HG03342 (cell line): ENCODE results near the gene FBLIM1.

Experiments
- ATAC-seq: cut with Tn5 transposase; IDR thresholded peaks from one replicate; pipeline ENCODE4 v1.9.1; 2021; ENCODE audit warnings: mild to moderate bottlenecking, moderate library complexity; ENCODE audit not compliant: unreplicated experiment

FBLIM1 gene

DNA sequence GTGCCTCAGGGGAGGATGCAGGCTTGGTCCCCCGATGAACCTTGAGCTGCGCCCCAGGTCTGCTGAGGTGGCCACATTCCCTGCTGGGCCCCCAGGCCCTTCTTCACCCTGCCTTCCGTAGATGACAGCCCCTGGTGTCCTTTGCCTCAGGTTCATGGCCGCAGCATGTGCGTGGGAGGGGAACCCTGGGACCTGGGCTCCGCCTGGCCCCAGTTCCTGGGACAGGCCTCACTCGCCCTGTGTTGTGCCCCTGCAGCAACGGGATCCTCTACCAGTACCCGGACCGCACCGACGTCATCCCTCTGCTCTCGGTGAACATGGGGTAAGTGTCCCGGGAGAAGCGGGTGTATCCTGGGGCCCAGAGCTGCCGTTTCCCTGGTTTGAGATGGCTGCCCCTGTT lies 27.7 kb upstream of the FBLIM1 start:
- no peak for ATAC-seq

DNA sequence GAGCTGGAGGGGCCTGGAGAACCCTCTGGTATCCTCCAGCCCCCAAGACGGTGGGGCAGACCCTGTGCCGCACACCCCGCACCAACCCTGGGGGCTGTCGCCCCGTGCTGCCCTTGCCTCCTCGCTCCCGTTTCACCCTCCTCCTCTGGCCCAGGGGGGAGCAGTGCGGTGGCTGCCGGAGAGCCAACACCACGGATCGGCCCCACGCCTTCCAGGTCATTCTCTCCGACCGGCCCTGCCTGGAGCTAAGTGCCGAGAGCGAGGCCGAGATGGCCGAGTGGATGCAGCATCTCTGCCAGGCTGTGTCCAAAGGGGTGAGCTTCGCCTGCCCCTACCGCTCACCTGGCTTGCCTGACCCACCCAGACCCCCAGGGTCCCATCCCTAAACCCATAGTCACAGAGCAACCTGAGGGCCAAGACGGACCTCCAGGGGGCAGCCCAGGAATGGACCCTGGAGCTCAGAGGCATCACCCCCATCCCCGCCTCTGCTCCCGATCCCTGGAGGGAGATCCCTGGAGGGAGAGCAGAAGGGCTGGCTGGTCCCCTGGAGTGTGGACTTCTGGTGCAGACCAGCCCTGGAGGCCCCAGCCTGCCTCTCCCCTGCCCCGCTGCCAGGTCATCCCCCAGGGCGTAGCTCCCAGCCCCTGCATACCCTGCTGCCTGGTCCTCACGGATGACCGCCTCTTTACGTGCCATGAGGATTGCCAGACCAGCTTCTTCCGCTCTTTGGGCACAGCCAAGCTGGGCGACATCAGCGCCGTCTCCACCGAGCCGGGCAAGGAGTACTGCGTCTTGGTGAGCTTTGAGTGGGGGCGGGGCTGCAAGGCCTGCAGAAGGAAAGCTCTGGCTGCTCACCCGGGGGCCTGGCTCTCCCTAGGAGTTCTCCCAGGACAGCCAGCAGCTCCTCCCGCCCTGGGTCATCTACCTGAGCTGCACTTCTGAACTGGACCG lies 26.6 kb upstream of the FBLIM1 start:
- no peak for ATAC-seq

DNA sequence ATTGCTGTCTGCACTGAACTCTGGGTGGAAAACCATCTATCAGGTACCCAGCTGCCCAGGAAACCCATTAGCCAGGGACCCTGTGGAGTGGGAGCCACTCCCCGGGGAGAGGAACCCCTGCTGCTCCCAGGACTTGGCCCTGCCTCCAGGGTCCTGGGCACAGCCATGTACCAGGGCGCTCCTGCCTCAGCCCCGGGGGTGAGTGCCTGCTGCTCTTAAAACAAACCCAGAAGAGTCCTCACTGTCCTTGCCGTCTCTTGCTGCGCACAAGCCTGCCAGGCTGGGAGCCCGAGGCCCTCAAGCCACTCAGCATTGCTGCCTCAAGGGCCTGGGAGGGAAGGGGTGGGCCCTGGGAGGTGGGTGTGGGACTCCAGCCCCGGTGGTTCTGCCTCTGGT lies 25.9 kb upstream of the FBLIM1 start:
- ATAC-seq = no peak

DNA sequence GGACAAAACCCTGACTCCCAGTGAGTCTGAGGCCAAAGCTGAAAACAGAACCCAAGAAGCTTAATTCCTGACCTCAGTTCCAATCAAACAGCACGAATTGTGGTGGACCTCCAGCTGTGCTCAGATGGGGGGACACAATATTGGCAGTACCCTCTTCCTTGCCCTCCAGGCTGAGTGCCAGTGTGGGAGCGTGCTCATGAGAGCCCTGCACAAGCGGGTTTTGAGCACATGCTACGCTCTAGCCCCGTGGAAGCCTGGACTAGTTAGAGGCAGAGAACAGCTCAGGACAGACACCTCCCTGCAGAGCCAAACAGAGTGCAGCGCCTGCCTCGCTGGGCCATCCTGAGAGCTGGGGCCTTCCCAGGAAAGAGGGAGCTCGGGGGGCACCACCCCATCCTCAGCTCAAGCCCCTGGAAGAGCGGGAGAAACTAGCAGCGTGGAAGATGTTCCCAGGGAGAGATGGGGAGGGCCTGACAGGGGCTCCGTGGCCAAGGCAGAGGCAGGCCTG lies 25.3 kb upstream of the FBLIM1 start:
- no peak for ATAC-seq

DNA sequence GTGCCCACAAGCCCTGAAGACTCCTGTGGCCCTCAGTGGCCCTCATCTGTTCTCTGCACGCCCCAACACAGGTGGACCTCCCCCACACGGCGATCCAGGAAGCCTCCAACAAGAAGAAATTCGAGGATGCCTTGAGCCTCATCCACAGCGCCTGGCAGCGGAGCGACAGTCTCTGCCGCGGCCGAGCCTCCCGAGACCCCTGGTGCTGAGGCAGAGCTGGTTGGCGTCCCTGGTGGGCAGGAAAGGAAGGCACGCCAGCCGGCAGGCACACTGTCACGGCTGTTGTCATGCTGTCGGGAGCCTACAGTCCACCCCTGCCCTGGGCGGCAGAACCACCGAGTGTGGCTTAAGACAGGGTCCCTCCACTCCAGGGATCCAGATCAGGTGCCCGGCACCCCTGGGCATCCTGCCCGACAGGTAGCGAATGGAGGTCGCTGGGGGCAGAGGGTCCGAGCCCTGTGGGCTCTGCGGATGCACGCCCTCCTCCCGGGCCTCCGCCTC lies 24.8 kb upstream of the FBLIM1 start:
- ATAC-seq = no peak

DNA sequence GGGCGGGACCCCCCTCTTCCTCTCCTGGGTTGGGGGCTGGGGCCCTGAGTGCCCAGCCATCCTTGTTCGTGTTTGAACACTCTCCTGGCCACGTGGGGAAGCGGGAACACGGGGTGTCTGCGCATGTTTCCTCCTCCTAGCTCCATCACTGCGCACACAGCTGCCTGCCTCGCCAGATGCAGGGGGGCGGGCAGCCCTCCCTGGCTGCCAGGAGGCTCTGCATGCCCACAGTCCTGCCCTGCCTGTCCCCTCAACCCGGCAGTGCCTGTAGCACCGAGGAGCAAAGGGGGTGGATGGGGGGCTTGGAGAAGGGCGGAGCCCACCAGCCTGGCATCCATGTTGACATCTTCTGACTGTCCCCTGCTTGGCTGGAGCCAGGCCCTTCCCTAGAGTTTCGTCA lies 24.3 kb upstream of the FBLIM1 start:
- ATAC-seq = no peak

DNA sequence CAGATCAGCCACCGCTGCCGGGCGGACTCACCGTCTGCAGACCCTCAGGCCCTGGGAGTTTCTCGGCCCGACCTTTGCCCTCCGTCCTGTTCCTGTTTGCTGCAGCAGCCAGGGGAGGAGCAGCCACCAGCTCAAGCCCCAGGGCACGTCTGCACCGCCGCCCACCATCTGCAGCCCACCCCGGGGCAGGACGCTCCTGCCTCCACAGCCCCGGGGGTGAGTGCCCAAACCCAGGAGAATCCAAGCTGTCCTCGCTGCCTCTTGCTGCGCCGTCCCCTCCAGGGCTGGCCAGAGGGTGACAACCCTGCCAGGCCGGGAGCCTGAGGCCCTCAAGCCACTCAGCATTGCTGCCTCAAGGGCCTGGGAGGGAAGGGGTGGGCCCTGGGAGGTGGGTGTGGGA lies 23.7 kb upstream of the FBLIM1 start:
- no peak for ATAC-seq

DNA sequence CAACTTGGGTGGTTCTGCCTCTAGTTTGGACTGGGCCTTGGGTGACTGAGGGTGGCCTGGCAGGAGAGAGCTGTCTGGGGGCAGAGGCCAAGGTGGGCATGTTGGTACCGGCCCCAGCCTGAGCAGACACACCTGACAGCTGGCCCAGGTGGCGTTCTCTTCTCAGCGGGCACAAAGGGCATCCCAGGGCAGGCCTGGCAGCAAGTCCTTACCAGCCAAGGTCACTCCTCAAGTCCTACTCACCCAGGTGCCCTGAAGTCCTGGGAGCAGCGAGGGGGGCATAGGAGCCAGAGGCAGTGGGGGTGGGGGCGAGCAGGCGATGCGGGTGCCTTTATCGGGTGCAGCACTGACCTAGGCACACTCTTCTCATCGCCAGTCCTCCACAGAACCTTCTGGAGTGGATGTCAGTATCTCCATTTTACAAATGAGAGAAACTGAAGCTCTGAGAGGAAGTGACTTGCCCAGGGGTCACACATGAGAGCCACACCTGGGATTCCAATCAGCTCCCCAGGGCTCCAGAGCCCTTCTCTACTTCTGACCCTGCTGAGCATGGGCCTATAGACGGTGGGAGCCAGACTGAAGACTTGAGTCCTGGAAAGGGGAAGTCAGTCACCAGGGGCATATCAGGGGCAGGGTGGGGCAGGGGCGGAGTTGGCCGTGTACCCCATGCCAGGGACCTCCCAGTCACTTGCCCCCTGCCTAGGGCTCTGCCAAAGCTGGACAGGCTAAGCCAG lies 23.1 kb upstream of the FBLIM1 start:
- ATAC-seq = no peak

DNA sequence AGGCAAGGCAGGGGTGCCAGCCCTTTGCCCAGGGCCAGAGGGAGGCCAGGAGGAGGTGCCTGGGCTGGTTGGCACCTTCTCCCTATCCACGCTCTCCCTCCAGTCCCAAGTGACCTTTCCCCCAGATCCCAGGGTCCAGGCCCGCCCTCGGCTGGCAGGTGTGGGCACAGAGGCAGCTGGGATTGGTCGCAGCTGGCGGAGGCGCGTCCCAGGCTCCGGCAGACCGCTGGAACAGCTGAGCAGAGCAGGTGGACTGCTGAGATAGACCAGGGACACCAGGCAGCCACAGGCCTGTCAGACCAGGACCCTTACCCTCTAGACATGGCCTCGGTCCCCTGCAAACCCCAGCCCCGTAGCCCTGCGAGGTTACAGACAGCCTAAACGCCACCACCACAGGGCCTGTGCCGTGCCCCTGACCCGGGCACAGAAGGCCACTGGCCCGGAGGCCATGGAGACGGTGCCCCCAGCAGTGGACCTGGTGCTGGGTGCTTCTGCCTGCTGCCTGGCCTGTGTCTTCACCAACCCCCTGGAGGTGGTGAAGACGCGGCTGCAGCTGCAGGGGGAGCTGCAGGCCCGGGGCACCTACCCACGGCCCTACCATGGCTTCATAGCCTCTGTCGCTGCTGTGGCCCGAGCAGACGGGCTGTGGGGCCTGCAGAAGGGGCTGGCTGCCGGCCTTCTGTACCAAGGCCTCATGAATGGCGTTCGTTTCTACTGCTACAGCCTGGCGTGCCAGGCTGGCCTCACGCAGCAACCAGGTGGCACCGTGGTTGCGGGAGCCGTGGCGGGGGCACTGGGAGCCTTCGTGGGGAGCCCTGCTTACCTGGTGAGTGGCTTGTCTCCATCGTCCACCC lies 22.3 kb upstream of the FBLIM1 start, which contains the start of gene SLC25A34:
TSS of gene SLC25A34 (plus strand) at position 221 of the 854 bp plus-strand sequence. CDS start at position 449, 228 bp downstream.
- ATAC-seq = no peak

DNA sequence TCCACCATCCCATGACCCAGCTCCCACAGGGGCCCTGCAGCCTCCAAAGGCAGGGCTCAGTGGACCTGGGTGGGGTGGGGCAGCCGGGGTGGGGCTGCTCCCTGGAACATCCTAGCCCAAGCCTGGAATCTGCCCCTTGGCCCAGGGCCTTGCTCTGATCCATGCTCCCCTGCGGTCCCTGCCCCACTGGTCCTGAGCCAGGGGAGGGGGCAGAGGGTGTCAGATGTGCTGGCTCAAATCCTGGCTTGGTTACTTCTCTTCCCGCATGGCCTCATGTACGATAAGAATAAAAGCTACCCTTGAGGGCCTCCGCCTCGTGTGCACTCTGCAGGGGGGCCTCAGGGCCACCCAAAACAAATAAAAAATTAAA lies 21.7 kb upstream of the FBLIM1 start:
- no peak for ATAC-seq

DNA sequence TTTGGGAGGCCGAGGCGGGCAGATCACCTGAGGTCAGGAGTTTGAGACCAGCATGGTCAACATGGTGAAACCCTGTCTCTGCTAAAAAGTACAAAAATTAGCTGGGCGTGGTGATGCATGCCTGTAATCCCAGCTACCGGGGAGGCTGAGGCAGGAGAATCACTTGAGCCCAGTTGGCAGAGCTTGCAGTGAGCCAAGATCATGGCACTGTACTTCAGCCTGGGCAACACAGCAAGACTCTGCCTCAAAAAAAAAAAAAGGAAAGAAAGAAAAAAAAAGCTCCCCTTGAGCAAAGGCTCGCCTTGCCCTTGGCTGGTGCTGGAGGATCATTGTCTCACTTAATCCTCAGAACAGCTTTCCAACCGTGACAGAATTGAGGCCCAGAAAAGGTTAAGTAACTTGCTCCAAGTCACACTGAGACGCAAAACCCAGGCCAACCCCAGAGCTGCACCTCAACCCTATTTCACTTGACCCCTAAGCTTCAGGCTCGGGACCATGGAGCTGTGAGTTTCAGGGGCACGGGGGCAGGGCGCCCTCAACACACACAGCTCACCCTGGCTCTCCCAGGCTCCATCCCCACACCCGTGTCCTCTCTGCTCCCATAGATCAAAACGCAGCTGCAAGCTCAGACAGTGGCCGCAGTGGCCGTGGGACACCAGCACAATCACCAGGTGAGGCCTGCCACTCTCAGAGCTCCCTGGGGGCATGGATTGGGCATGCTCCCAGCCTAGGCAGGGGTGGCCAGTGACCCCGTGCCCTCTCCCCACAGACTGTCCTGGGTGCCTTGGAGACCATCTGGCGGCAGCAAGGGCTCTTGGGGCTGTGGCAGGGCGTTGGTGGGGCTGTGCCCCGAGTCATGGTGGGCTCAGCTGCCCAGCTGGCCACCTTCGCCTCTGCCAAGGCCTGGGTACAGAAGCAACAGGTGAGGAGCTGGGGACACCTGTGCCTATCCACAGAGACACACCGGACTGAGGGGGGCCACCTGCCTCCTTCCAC lies 21.0 kb upstream of the FBLIM1 start:
- no peak for ATAC-seq

DNA sequence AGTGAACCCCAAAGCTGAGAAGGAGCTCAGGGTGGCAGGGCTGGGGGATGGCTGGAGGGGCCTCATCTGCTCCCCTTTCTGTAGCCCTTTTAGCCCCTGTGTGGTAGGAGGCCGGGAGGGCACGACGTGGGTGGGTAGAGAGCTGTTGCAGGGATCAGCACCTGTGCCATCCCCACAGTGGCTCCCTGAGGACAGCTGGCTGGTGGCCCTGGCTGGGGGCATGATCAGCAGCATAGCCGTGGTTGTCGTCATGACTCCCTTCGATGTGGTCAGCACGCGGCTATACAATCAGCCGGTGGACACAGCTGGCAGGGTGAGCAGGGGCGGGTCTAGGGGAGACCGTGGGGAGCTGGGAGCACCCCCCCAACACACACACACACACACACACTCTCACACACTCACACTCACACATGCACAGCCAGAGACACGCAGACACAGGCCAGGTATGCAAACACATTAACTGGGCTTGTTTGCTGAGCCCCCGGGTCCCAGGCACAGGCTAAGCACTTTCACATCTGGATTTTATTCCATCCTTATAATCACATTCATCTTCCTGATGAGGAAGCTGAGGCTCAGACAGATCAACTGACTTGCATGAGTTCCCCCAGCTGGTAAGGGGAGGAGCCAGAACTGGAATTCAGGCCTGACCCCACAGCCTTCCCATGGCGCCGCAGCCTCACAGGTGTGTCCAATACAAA lies 20.0 kb upstream of the FBLIM1 start:
- ATAC-seq = no peak

DNA sequence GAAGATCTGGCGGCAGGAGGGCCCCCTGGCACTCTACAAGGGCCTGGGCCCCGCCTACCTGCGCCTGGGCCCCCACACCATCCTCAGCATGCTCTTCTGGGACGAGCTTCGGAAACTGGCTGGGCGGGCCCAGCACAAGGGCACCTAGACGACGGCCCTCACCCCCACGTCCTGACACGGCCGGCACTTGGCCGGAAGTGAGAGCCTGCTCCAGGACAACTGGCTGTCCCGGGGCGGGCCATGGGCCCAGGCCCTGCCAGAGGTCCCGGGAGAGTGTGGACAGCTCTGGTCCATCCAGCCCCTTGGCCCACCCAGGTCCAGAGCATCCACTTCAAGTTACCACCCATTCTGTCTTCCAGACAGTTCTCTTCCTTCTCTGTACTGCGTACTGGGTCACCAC lies 19.3 kb upstream of the FBLIM1 start:
- no peak for ATAC-seq

DNA sequence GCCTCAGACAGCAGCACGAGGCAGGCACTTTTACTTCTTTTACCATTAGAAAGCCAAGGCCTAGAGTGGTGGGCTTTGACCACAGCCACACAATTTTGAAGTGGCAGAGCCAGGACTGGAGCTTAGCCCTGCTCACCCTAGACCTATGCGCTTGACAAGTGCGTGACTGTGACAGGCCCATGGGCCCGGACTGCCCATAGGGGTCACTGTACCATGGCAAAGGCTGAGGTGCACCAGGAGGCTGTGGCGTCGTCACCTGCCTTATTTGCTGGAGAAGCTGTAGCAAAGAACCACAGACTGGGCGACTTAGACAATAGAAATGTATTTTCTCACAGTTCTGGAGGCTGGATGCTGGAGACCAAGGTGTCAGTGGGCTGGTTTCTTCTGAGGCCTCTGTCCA lies 18.9 kb upstream of the FBLIM1 start:
- no peak for ATAC-seq

DNA sequence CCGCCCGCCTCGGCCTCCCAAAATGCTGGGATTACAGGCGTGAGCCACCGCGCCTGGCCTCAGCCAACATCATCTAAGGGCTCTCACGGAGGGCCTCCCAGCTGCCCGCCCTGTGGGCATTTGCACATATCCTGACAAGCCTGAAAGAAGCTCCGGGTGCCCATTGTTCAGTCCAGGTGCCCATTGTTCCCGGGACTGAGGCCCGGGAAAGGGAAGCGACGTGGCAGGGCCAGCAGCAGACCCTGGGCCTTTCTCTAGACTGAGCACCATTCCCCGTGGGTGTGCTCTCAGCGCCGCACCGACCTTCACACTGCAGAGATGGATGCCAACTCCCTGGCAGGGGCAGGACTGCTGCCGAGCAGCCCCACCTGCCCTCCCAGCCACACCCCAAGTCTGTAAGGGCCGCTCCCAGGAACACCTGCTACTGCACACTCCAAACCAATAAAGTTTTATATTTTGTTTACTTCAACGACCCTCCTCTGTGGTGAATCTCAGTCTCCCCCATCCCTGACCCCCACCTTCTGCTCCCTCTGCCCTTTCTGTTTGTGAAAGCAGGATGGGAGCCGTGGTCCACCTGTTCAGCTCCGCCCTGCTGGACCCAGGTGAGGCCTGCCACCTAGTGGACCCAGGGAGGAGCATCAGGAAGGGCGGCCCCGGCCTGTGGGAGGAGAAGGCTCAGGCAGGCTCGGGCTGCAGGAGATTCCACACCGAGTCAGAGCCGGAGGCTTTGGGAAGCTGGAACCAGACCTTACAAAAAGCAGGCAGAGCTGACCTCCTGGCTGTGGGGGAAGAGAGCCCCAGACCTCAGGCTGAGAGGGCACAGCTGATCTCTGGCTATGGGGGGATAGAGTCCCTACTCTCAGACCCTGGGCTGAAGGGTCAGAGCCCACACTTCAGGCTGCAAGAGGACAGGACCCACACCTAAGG lies 17.4 kb upstream of the FBLIM1 start:
- ATAC-seq = no peak

DNA sequence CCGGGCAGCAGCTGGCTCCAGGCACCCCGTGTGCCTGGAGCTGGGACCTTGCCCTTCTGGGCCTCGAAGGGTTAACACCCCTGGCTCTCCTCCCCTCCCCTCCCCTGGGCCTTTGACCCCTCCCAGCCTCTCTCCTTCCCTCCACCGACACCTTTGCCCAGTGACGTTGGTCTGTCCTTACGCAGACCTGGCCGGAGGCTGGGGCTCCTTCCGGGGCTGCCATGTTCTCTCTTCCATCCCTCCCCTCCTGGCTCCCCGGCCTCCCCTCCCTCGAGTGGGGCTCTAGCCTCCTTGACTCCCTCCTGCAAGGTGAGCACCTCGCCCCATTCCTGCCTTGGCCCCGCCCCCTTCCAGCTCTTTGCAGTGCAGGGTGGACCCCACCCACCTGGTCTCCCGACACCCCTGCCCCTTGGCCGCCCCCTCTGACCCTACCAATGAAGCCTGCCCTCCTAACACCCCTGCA lies 16.2 kb upstream of the FBLIM1 start, which contains the start of gene TMEM82:
TSS of gene TMEM82 (plus strand) at position 161 of the 463 bp plus-strand sequence. CDS start at position 222, 61 bp downstream.
- no peak for ATAC-seq

DNA sequence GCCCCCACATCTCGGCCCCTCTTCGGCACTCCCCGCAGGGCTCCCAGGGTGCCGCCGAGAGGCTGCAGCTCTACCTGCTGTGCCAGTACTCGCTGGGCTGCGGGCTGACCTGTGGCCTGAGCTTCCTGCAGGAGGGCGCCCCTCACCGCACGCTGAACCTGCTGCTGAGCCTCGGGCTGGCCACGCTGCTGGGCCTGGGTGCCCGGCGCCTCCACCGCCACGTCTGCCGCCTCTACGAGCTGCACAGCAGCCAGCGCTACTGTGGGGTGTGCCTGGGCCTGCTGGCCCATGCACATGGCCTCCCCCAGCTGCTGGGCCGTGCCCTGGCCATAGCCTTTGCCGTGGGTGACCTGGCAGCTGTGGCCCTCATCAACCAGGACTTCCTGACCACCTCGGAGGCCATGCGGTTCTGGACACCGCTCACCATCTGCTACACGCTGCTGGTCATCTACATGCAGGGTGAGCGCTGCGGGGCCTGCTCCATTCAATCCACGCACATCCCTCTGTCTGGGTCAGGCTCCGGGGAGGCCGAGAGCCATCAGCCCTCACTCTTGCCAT lies 14.4 kb upstream of the FBLIM1 start:
- ATAC-seq = no peak
